B cell (primary cell): ENCODE measurements around the gene TNPO1. TPM values are rescaled to one million over a fixed set of nuclear protein-coding genes. Genes with fewer than 3 reads are reported as not detected.

Experiments
- ATAC-seq: fragments of 200-7000 bp; cut with Tn5 transposase; one replicate; pipeline ENCODE4 v1.10.0; 2021; ENCODE audit warnings: low read depth, mild to moderate bottlenecking, moderate number of reproducible peaks, moderate library complexity
- CTCF ChIA-PET: fragments of 350-600 bp; sonication (Branson Sonifier 250); formaldehyde crosslinking; loops from one replicate; lab custom pipeline; 2021; ENCODE audit warnings: antibody characterized with exemption, inconsistent platforms; lab: Charles Lee
- POLR2A ChIA-PET: fragments of 350-600 bp; sonication (Branson Sonifier 250); formaldehyde crosslinking; loops from one replicate; lab custom pipeline; 2021; ENCODE audit warnings: antibody characterized with exemption; lab: Charles Lee
- DNase-seq: peaks from one replicate; pipeline ENCODE4 v3.0.0; 2013
- H2AFZ ChIP-seq: 2 replicates; pipeline ENCODE4 v1.6.1; 2012; ENCODE audit warnings: mild to moderate bottlenecking, low read depth, low read length; ENCODE audit not compliant: insufficient read depth, poor library complexity, severe bottlenecking
- H3K27ac ChIP-seq, 2 donors: 1 replicate in 1 of 2; 2 replicates in 1 of 2; pipeline ENCODE4 v1.5.1; 2012 to 2013; ENCODE audit warnings: low read length in 2 of 2, mild to moderate bottlenecking in 2 of 2, moderate library complexity in 1 of 2
- H3K27me3 ChIP-seq, 4 experiments: fragments of 200-600 bp in 1 of 4; sonication (generic) in 1 of 4; replicated peaks in 1 of 4; 1 replicate in 2 of 4; 2 replicates in 2 of 4; pipeline versions ENCODE4 v1.6.1 to v1.7.0; 2013 to 2016; ENCODE audit warnings: low read length in 3 of 4, mild to moderate bottlenecking in 2 of 4, mixed read lengths in 1 of 4, moderate library complexity in 1 of 4; ENCODE audit not compliant: insufficient read depth in 4 of 4, control insufficient read depth in 3 of 4; ENCODE audit errors: control extremely low read depth in 1 of 4
- H3K36me3 ChIP-seq, 2 experiments: replicated peaks in 1 of 2; 1 replicate in 1 of 2; 2 replicates in 1 of 2; pipeline versions ENCODE4 v1.6.1 to v1.7.1; 2013; ENCODE audit warnings: low read length in 1 of 2; ENCODE audit not compliant: insufficient read depth in 2 of 2, control insufficient read depth in 1 of 2; ENCODE audit errors: control extremely low read depth in 1 of 2, extremely low read depth in 1 of 2
- H3K4me1 ChIP-seq, 2 donors: fragments of 200-600 bp in 1 of 2; sonication (generic) in 1 of 2; 1 replicate in 1 of 2; 2 replicates in 1 of 2; pipeline versions ENCODE4 v1.5.1 to v1.6.1; 2013 to 2017; ENCODE audit warnings: low read length in 2 of 2; ENCODE audit not compliant: control insufficient read depth in 2 of 2, insufficient read depth in 2 of 2
- H3K4me2 ChIP-seq: replicated peaks from 2 replicates; pipeline ENCODE3; 2012; ENCODE audit warnings: mild to moderate bottlenecking, low read depth, low read length; ENCODE audit not compliant: poor library complexity, severe bottlenecking
- H3K4me3 ChIP-seq, 5 experiments: fragments of 200-600 bp in 1 of 5; sonication (generic) in 1 of 5; 1 replicate in 3 of 5; 2 replicates in 2 of 5; pipeline versions ENCODE4 v1.5.1 to v1.7.0; 2011 to 2016; ENCODE audit warnings: low read length in 4 of 5, mild to moderate bottlenecking in 4 of 5, low read depth in 2 of 5, control low read depth in 1 of 5, moderate library complexity in 1 of 5; ENCODE audit not compliant: insufficient read depth in 1 of 5; ENCODE audit errors: control extremely low read depth in 1 of 5, extremely low read depth in 1 of 5
- H3K79me2 ChIP-seq: fragments of 200-600 bp; sonication (generic); one replicate; pipeline ENCODE4 v1.6.0; 2016; ENCODE audit warnings: low read length; ENCODE audit not compliant: control insufficient read depth, insufficient read depth
- H3K9ac ChIP-seq: fragments of 200-600 bp; sonication (generic); 2 replicates; pipeline ENCODE4 v1.6.1; 2017; ENCODE audit warnings: mild to moderate bottlenecking, low read length, moderate library complexity
- H3K9me3 ChIP-seq, 3 donors: one replicate each; pipeline versions ENCODE4 v1.6.1 to v1.7.1; 2013; ENCODE audit warnings: low read length in 2 of 3; ENCODE audit not compliant: control insufficient read depth in 2 of 3, insufficient read depth in 1 of 3; ENCODE audit errors: control extremely low read depth in 1 of 3
- H4K20me1 ChIP-seq: 2 replicates; pipeline ENCODE4 v1.6.0; 2012; ENCODE audit warnings: mild to moderate bottlenecking, low read length; ENCODE audit not compliant: insufficient read depth, control insufficient read depth, poor library complexity, severe bottlenecking
- H3K27ac Mint-ChIP-seq: one replicate; pipeline ENCODE4 v1.8.0; 2021; ENCODE audit warnings: mixed read lengths
- H3K27me3 Mint-ChIP-seq: one replicate; pipeline ENCODE4 v1.8.0; 2021; ENCODE audit warnings: mixed read lengths
- H3K4me1 Mint-ChIP-seq: one replicate; pipeline ENCODE4 v1.8.0; 2021; ENCODE audit warnings: mixed read lengths
- H3K4me3 Mint-ChIP-seq: one replicate; pipeline ENCODE4 v1.8.0; 2021; ENCODE audit warnings: mixed read lengths
- H3K9me3 Mint-ChIP-seq: one replicate; pipeline ENCODE4 v1.8.0; 2022; ENCODE audit warnings: mixed read lengths; ENCODE audit not compliant: insufficient read depth
- CTCF ChIP-seq: fragments of 200-600 bp; IDR thresholded peaks from one replicate; pipeline ENCODE4 v1.8.0; 2022; ENCODE audit warnings: antibody characterized with exemption, mild to moderate bottlenecking
- EZH2 ChIP-seq: IDR thresholded peaks from 2 replicates; pipeline ENCODE4 v1.6.1; 2012; ENCODE audit warnings: borderline replicate concordance, low read depth, mild to moderate bottlenecking, moderate library complexity, low read length; ENCODE audit not compliant: insufficient read depth, poor library complexity, severe bottlenecking
- WGBS: methylation state at CpG from one replicate; pipeline ENCODE4 v1.1.5; 2013; ENCODE audit warnings: missing lambda C conversion rate; ENCODE audit not compliant: insufficient coverage; 5-methylcytosine and 5-hydroxymethylcytosine counted together
- intact Hi-C: fragments of 100-400 bp; cut with micrococcal nuclease; formaldehyde crosslinking; loops from one replicate; pipeline ENCODE4 v1.10.0; 2022
- polyA plus RNA-seq: library from polyadenylated mRNA; depleted of rRNA; stranded (reverse); fragments of >200 nt; gene quantifications from 2 replicates; pipeline ENCODE4 v1.2.3, GENCODE V29; 2012
- total RNA-seq, 2 donors: library from RNA; stranded (reverse); fragments of 120-200 nt in 1 of 2; gene quantifications; 1 replicate in 1 of 2; 2 replicates in 1 of 2; pipeline versions ENCODE4 v1.2.3 to v1.2.4, GENCODE V29; 2013 to 2022

TNPO1 gene
- total and polyA plus RNA-seq, 2 donors (not counting 1 experiment from before 2014, with no cell fraction given) = 6.4 to 102 TPM

- no peak for TF ChIP-seq CTCF
- TF ChIP-seq EZH2 = no peak
- Mint-ChIP-seq H3K9me3 (no peaks in the 10 kb centered on the region), H3K4me1 (no peaks in the 10 kb centered on the region), H3K27ac (no peak overlapping the region), H3K27me3 (no peaks in the 10 kb centered on the region), H3K4me3 (no peak overlapping the region)
- CTCF ChIA-PET = no interaction called here
- H3K9me3 ChIP-seq = no peaks in the 10 kb centered on the region
- H4K20me1 ChIP-seq = peaks cover 4% of the 10 kb centered on the region
- no peak overlapping the region for H3K9ac ChIP-seq
- H3K27me3 ChIP-seq = no peaks in the 10 kb centered on the region
- no peak overlapping the region for H3K4me2 ChIP-seq
- no peak overlapping the region for H2AFZ ChIP-seq
- no peaks in the 10 kb centered on the region for H3K79me2 ChIP-seq
- WGBS = 98% methylated on average over 7 of the region's 7 CpGs
- POLR2A ChIA-PET = no interaction called here
- H3K4me3 ChIP-seq = no peak overlapping the region
- intact Hi-C loops = no loop called here
- DNase-seq (no peak), ATAC-seq (no peak)
- no peak overlapping the region for H3K27ac ChIP-seq
- peaks cover 21 to 70% of the 10 kb centered on the region in 2 experiments for H3K36me3 ChIP-seq
- no peaks in the 10 kb centered on the region for H3K4me1 ChIP-seq
Measured at GRCh38 chr5:72882989-72883388, 66.5 kb downstream of the TNPO1 start.

- DNase-seq (no peak), ATAC-seq (no peak)
- H3K4me1 ChIP-seq = no peaks in the 10 kb centered on the region
- no peaks in the 10 kb centered on the region for H3K9me3 ChIP-seq
- peaks cover 4% of the 10 kb centered on the region for H4K20me1 ChIP-seq
- H3K79me2 ChIP-seq = no peaks in the 10 kb centered on the region
- no peak overlapping the region for H3K9ac ChIP-seq
- no peak overlapping the region for H3K27ac ChIP-seq
- WGBS = 100% methylated on average over 3 of the region's 3 CpGs
- no peak overlapping the region for H3K4me3 ChIP-seq
- TF ChIP-seq EZH2 (no peak), CTCF (no peak)
- Mint-ChIP-seq H3K9me3 (no peaks in the 10 kb centered on the region), H3K27me3 (no peaks in the 10 kb centered on the region), H3K4me1 (no peaks in the 10 kb centered on the region), H3K27ac (no peak overlapping the region), H3K4me3 (no peak overlapping the region)
- ChIA-PET POLR2A (no interaction called here), CTCF (no interaction called here)
- intact Hi-C loops = no loop called here
- H3K36me3 ChIP-seq = peaks cover 23 to 76% of the 10 kb centered on the region in 2 experiments
- no peak overlapping the region for H2AFZ ChIP-seq
- H3K4me2 ChIP-seq = no peak overlapping the region
- H3K27me3 ChIP-seq = no peaks in the 10 kb centered on the region
Measured at GRCh38 chr5:72883850-72884249, 67.4 kb downstream of the TNPO1 start.
